ENCODE results near the gene ZNF396.

Gene ZNF396

DNA sequence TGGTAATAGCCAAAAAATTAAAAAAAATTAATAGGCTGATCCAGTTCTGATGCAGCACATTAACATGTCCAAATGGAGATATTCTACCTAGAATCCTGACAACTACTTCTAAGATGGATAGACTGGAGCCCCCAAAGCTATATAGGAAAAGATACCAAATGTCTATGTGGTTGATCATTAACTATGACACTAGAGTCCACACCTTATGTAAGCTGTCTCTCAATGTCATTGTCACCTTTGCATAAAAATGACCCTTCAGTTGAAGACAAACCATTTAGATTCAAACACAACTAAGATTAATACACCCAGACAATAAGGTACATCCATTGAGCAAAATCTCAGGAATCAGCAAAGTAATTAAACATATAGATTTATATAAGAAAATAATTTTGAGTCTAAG, 14.6 kb downstream of the ZNF396 start:
- no peaks in the 10 kb centered on the region for H3K36me3 ChIP-seq
- H3K4me3 ChIP-seq (ENCODE audit: low read depth, low read length): no peak overlapping the region
- no peaks in the 10 kb centered on the region for H3K9me3 ChIP-seq
- no peaks in the 10 kb centered on the region for H3K4me1 ChIP-seq
- no peak for DNase-seq
- no peak for TF ChIP-seq CTCF (IDR thresholded peaks at IDR 0.05; ENCODE audit: low read depth, low read length)
- H3K27me3 ChIP-seq: no peaks in the 10 kb centered on the region

- Histone ChIP-seq H3K4me3 (ENCODE audit: low read depth, low read length) (no peak overlapping the region), H3K4me1 (no peaks in the 10 kb centered on the region), H3K9me3 (no peaks in the 10 kb centered on the region), H3K36me3 (no peaks in the 10 kb centered on the region), H3K27me3 (no peaks in the 10 kb centered on the region)
- DNase-seq: no peak
- TF ChIP-seq CTCF (IDR thresholded peaks at IDR 0.05; ENCODE audit: low read depth, low read length): no peak
These were observed 15.4 kb downstream of the ZNF396 start for GRCh38 chr18:35361570-35362321.

- DNase-seq: peak; percentile 63
- peak; percentile 73 for TF ChIP-seq CTCF (IDR thresholded peaks at IDR 0.05; ENCODE audit: low read depth, low read length)
- H3K4me1 ChIP-seq: no peaks in the 10 kb centered on the region
- H3K36me3 ChIP-seq: no peaks in the 10 kb centered on the region
- H3K4me3 ChIP-seq (ENCODE audit: low read depth, low read length): peak overlapping the region; percentile 49
- H3K27me3 ChIP-seq: no peaks in the 10 kb centered on the region
- no peaks in the 10 kb centered on the region for H3K9me3 ChIP-seq
These were observed 22.0 kb downstream of the ZNF396 start for GRCh38 chr18:35355140-35355618.

DNA sequence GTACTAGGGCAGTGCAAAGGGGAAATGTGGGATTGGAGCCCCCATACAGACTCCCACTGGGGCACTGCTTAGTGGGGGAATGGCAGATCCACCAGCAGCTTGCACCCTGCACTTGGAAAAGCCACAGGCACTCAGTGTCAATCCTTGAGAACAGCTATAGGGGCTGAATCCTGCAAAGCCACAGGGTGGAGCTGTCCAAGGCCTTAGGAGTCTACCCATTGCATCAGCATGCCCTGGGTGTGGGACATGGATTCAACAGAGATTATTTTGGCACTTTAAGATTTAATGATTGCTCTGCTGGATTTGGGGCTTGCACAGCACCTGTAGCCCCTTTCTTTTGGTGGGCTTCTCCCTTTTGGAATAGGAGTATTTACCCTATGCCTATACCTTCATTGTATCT, 24.4 kb downstream of the ZNF396 start:
- no peaks in the 10 kb centered on the region for H3K27me3 ChIP-seq
- H3K4me3 ChIP-seq (ENCODE audit: low read depth, low read length): no peak overlapping the region
- no peaks in the 10 kb centered on the region for H3K4me1 ChIP-seq
- no peak for TF ChIP-seq CTCF (IDR thresholded peaks at IDR 0.05; ENCODE audit: low read depth, low read length)
- DNase-seq: no peak
- H3K36me3 ChIP-seq: no peaks in the 10 kb centered on the region
- no peaks in the 10 kb centered on the region for H3K9me3 ChIP-seq

DNA sequence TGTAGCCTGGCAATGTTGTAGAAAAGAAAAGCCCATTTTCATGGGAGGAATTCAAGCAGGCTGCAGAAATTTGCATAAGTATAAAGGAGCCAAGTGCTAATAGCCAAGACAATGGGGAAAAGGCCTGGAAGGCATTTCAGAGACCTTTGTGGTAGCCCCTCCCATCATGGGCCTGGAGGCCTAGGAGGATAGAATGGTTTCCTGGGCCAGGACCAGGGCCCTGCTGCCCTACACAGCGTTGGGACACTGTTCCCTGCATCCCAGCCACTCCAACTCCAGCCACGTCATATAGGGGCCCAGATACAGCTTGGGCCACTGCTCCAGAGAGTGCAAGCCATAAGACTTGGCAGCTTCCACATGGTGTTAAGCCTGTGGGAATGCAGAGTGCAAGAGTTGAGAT, 24.9 kb downstream of the ZNF396 start:
- no peaks in the 10 kb centered on the region for H3K9me3 ChIP-seq
- H3K4me1 ChIP-seq: no peaks in the 10 kb centered on the region
- H3K36me3 ChIP-seq: no peaks in the 10 kb centered on the region
- H3K27me3 ChIP-seq: no peaks in the 10 kb centered on the region
- no peak for DNase-seq
- no peak for TF ChIP-seq CTCF (IDR thresholded peaks at IDR 0.05; ENCODE audit: low read depth, low read length)
- no peak overlapping the region for H3K4me3 ChIP-seq (ENCODE audit: low read depth, low read length)

GRCh38 chr18:35348001-35348400, 29.1 kb downstream of the ZNF396 start:
- no peak for DNase-seq
- Histone ChIP-seq H3K36me3 (no peaks in the 10 kb centered on the region), H3K9me3 (no peaks in the 10 kb centered on the region), H3K27me3 (no peaks in the 10 kb centered on the region), H3K4me3 (ENCODE audit: low read depth, low read length) (no peak overlapping the region), H3K4me1 (no peaks in the 10 kb centered on the region)
- no peak for TF ChIP-seq CTCF (IDR thresholded peaks at IDR 0.05; ENCODE audit: low read depth, low read length)

Data from BE2C (cell line).